IMR-90 (cell line): ENCODE measurements around the gene KIF3A. TPM values are rescaled to one million over a fixed set of nuclear protein-coding genes. Genes with fewer than 3 reads are reported as not detected.

Experiments
- MAFK ChIP-seq: IDR thresholded peaks from 2 replicates; pipeline ENCODE4 v1.6.1; 2012; ENCODE audit warnings: low read depth, low read length, improper control_type of control experiment
- POLR2A ChIP-seq: IDR thresholded peaks from 2 replicates; pipeline ENCODE4 v1.6.1; 2012; ENCODE audit warnings: mild to moderate bottlenecking, low read depth, low read length
- RAD21 ChIP-seq: IDR thresholded peaks from 2 replicates; pipeline ENCODE4 v1.6.1; 2012; ENCODE audit warnings: low read length, improper control_type of control experiment
- RFX5 ChIP-seq: IDR thresholded peaks from 2 replicates; pipeline ENCODE4 v1.8.0; 2012; ENCODE audit warnings: low read depth, mild to moderate bottlenecking, low read length, moderate library complexity
- SMC3 ChIP-seq: fragments of 150-350 bp; IDR thresholded peaks from 2 replicates; pipeline ENCODE4 v1.6.1; 2016; ENCODE audit warnings: low read depth, mild to moderate bottlenecking, antibody characterized with exemption, low read length, moderate library complexity
- polyA plus RNA-seq, 3 experiments: library from polyadenylated mRNA; depleted of rRNA; stranded (reverse); fragments of >200 nt; gene quantifications; 2 replicates each; pipeline ENCODE4 v1.2.3, GENCODE V29; 2012; ENCODE audit warnings: low replicate concordance in 1 of 3
- total RNA-seq: library from RNA; depleted of rRNA; stranded (reverse); fragments of >200 nt; gene quantifications from 2 replicates; pipeline ENCODE4 v1.2.3, GENCODE V29; 2012
- TF ChIP-seq, protein P1 (sequence below): fragments of 150-350 bp; IDR thresholded peaks from 2 replicates; pipeline ENCODE4 v1.6.1; 2017; ENCODE audit warnings: mild to moderate bottlenecking, antibody characterized with exemption, low read length, low read depth

KIF3A gene
- total and polyA plus RNA-seq, 2 of the 4 experiments (the other 2 are of a cell fraction): 4.3 to 4.5 TPM

- TF ChIP-seq MAFK: no peak
- TF ChIP-seq RAD21: no peak
- no peak for TF ChIP-seq POLR2A
- TF ChIP-seq SMC3: no peak
- no peak for TF ChIP-seq RFX5
- TF ChIP-seq, protein P1, sequence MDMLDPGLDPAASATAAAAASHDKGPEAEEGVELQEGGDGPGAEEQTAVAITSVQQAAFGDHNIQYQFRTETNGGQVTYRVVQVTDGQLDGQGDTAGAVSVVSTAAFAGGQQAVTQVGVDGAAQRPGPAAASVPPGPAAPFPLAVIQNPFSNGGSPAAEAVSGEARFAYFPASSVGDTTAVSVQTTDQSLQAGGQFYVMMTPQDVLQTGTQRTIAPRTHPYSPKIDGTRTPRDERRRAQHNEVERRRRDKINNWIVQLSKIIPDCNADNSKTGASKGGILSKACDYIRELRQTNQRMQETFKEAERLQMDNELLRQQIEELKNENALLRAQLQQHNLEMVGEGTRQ: no peak
These were observed 79.5 kb downstream of the KIF3A start, which contains the start of gene IL13 (continued) for GRCh38 chr5:132657676-132658380.
